ENCODE results near the gene IKBIP.

- TF ChIP-seq CTCF (IDR thresholded peaks at IDR 0.05) (peak in 3 of 4 experiments; percentile 8 to 56 (median 54)), POLR2A (IDR thresholded peaks at IDR 0.05) (no peak)
Measured at GRCh38 chr12:98653866-98654493, 9.4 kb upstream of the IKBIP start.
